GM19467 (cell line): ENCODE results near the gene TBC1D19.

Source experiments
- ATAC-seq: cut with Tn5 transposase; IDR thresholded peaks from one replicate; pipeline ENCODE4 v1.9.1; 2021; ENCODE audit warnings: mild to moderate bottlenecking, moderate library complexity; ENCODE audit not compliant: unreplicated experiment

The TBC1D19 gene

DNA sequence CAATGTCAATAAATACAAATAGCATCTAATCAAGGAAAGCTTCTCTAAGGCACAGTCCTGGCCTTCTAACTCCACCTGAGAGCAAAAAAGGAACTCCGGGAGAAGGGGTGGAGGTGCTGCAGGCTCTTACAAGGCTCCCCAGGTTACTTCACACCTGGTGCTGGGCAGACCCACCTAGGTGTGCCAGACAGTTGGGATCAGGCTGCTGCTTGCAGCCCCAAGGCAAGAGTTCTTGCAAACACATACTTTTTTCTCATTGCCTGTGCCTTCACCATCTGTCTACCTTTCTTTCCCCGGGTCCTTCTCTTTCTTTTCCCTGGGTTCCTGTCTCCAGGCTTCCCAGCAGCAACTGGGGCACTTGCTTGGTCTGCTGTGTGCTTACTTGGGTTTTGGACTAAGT lies 195.3 kb downstream of the TBC1D19 start:
- no peak for ATAC-seq

DNA sequence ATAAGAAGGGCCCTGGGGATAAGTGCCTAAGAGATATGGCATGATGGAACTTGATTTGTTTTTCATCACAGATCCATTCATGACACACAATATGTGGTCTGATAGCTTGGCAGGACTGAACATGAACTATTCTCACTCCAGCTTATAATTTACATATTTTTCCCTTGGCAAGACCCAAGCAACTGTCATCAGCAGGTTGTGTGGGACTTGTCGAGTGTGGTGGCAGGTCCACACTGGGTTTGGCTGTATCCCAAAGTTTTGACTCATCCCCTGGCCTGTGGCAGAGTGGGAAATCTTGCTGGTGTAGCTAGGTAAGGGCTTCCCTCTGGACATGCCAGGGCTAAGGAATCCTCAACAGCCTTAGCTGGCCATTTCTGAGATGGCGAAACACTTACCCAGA lies 195.8 kb downstream of the TBC1D19 start:
- no peak for ATAC-seq

DNA sequence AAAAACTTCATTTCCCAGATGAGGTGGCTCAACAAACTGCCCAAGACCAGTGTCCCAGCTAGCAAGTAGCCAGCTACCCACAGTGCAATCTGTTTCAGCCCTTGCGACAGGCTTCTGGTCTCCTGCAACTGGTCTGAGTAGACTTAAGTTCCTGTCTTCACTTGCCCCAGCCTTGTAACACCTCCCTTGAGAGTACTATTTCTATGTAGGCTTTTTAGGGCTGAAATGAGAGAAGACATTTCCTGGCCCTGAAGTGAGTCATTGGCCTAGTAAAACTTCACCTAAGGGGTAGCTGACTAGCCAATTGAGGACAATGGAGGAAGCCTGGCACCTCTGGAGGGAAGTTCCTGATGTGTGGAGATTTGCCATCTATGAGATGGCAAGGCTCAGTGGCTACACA lies 196.7 kb downstream of the TBC1D19 start:
- peak; percentile 78 for ATAC-seq

DNA sequence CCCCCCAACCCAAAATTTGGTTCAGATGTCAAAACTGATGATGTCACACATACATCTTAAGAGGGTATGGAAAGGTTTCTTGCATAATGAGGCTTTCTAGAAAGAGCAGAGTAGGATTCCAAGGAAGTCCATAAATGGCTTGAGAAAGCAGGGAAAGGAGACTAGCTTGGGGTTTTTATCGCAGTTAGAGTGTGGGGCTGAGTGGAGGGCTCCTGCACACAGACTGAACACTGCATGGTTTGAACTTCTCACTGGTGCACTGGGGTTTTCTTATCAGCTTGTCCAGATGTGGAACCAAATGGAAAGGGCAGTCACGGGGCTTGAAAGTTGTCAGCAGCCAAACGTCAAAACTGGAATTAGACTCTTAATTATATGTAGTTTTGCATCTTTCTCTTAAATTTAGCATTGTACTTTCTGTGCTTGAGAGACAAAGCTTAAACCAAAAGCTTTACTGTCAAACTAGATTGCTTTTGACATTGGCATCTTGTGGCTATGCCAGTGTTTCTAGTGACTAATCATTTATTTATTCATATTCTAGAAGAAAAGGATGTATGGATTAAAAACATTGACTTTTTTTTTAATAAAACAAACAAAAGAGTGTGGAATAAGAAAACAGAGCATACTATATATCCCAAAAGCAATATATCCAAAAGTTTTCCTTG lies 198.4 kb downstream of the TBC1D19 start:
- ATAC-seq = no peak

DNA sequence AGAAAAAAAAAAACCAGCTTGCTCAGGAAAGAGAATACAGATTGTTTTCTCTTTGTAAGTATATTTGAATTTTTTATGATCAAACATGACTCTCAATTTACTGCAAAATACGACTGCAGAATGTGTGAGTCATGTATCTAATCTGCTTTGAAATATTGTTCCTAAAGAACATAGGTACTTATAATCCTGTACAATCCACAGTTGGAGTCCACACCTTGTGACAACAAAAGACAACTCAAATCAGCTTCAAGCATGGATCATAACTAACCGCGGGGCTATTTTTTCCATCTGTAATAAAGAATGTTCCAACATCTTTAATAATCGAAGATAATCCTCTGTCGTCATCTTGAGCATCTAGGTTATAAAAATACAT lies 198.9 kb downstream of the TBC1D19 start:
- ATAC-seq = no peak

DNA sequence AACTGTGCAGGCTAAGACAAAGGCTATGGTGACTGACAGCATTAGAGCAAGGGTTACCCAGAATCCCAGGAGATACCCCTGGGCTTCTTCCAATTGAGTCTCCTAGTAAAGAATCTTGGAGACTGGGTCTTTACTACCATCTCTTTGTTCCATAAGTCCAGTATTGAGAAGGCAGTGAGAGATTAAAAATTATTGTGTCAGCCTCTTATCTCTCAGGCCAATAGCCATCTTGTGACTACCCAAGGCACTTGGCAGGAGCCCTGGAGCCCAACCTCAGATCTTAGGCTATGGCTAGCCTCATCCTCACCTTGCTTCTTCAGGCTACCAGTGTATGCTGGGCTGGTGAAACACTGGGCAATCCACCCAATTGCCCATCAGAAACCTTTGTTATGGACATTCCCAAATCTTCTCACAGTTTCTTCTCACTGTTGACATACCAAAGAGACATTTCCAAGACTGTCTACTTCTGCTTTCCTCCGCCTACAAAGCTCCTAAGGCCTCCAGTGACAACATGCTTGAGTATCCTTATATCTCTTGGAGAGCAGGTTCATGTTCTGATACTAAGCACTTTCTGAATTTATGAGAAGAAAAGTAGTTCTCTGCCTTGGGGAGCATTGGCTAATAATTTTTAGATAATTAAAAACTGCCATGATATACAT lies 200.5 kb downstream of the TBC1D19 start:
- ATAC-seq = no peak

DNA sequence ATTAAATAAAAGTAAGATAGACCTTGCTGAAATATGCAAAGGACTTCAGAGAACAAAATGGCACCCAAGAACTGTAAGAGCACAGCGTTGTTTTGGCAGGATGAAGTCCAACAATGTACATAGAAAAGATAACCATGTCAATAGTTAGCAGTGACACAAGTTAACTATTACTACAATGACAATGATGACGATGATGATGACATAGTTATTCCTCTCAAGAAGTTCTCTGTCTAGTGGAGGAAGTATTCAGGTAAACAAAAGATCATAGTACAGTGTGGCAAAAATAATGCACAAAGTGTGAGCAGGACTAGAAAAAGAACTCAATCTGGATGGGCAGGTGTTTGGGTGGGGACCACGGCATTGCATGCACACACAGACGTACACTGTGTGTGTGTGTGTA lies 201.4 kb downstream of the TBC1D19 start:
- no peak for ATAC-seq

DNA sequence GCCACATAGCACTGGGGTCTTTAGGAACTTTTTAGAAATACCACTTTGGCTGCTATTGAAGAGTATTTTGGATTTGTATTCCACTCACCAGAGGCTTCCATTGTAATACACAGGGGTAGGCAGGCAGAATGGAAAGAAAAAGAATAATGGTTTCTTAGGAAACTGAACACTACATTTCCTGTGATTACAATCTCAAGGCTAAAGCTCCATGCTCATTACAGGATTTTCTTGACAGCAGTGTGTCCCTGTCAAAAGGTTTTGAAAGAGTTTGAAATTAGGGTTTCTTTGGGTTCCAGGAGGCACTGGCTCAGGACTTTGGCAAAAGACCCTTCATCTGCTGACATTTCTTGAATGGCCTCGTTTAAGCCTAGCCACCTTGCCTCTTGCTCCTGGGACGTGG lies 201.9 kb downstream of the TBC1D19 start:
- ATAC-seq = no peak

DNA sequence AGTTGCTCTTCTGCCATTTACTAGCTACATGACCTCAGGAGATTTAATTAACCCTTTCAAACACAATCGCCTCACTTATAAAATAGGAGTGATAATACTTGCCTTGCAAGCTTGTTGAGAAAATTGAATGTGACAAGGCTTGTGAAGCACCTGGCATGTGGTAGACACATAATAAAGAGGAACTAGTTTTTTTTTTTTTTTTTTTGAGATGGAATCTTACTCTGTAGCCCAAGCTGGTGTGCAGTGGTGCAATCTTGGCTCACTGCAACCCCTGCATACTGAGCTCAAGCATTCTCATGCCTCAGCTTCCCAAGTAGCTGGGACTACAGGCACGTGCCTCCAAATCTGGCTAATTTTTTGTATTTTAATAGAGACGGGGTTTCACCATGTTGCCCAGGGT lies 203.0 kb downstream of the TBC1D19 start:
- no peak for ATAC-seq

DNA sequence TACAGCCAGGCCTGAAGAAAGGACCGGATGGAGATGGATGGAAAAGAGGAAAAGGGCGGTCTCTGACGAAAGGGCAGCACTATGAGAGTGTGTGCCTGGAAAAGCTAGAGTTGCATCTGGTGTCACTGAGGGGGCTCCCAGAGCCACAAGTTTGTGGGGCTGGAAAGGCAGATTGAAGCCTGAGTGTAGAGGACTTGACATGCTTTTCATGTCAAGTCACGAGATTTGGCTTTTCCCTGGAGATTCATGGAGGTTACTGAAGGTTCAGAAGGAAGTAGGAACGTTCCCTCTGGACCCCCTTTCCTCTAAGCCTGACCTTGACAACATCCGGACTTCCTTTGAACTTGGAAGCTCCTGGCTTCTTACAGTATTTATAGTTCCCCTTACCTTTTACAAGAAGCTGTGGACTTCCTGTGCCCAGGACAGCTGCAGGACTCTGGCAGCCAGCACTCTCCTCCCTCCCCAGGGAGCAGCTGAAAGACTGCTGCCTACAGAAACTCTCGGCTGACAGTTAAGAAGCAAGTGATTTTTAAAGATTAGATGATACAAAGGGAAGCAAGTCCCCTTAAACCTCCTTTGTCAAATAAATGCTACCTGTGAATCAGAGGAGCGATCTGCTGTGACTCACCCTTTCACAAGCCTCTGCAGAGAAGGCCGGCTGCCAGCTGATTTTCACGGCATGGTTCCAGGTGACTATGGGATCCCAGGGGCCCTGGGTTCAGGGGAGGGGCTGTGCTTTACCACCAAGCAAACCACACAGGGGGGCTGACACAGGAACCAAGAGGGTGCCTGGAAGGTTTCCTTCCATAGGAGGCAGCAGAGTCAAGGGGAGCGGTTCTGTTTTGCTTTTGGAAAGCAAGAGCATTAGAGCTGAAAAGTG lies 203.8 kb downstream of the TBC1D19 start:
- ATAC-seq = no peak

DNA sequence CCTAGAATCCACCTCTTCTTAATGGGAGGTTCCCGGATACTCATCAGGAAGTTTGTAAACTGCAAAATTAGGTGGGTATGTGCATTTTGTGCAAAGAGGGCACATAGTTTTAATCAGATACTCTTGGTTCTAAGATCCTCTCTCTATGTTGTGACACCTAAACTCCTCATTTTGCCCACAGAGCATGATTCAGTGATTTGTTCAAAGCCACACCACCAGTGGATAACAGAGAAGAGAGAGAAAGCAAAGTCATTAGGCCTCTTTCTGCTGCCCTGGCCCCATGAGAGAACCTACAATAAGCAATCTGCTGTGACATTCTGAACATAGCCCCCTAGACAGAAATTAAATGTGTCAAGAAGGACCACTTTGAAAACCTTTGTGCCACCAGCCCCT lies 204.5 kb downstream of the TBC1D19 start:
- ATAC-seq = no peak

DNA sequence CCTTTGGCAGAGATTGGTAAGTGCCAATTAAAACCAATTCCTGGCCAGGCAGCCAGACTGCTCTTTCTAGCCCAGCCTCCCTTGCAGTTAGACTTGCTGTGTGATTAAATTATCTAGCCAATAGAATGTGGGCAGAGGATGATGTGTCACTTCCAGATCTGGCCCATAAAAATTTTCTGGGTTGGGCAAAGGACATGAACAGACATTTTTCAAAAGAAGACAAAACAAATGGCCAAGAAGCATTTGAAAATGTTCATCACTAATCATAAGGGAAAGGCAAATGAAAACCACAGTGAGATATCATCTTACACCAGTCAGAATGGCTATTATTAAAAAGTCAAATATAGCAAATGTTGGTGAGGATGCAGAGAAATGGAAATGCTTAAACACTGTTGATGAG lies 205.3 kb downstream of the TBC1D19 start:
- no peak for ATAC-seq

DNA sequence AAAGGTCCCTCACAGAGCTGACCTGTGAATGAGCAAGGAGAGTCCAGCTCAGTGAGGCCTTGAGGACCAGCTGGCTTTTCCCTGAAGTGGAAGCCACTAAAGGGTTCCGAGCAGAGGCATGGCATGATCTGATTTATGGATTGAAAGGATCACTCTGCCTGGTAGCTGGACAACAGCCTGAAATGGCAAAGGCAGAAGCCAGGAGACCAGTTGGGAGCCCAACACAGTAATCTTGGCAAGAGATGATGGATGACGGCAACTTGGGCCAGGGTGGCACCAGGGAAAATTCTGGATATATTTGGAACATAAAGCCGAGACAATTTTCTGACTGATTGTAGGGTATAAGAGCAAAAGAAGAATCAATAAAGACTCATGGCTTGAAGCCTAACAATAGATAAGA lies 207.5 kb downstream of the TBC1D19 start:
- no peak for ATAC-seq

DNA sequence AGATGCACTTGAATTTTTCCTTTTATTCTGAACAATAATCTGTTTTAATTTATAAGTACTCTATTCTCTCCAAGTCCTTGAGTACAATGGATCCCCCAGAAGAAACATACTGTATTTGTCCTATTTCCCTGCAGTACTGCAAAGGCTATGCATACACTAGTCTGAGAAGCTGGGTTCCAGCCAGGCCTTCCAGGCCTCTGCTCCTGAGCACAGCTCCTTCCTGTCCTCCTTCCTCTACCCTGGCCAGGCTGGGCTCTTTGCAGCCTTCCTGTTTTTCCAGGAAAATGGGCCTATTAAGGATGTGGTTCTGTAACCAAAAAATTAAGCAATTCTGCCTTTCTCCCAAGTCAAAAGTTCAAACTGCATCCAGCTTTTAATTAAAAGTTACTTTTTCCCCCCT lies 208.8 kb downstream of the TBC1D19 start:
- no peak for ATAC-seq

DNA sequence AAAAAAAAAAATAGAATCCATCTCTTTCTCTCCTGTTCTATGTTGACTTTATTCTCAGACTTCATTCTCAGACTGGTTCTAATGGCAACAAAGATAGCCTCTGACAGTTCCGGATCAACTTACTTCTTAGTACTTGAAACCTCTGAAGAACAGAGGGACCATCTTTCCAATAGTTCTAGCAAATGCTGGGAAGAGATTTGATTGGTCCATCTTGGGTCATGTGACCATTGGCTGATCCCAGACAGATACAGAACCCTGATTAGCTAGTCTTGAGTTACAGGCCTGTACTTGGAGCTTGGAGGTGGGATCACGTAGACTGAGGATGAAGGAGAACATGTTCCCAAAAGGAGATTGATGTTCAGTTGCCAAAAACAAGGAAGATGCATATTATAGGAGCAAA lies 209.9 kb downstream of the TBC1D19 start:
- ATAC-seq = no peak

DNA sequence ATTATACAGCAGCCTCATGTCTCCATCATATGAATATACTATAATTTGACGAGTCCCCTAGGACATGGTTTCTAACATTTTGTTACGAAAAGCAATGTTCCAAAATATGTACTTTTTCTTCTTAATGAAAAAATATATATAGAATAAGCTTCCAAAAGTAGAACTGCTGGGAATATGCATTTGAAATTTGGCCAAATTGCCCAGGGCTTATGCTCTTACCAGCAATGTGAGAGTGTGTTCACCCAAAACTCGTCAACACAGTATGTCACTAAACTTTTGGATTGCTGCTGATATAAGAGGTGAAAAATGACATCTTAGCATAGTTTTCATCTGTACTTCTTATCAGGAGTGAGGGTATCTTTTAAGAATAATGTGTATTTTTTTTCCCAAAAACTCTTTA lies 212.2 kb downstream of the TBC1D19 start:
- ATAC-seq = no peak

DNA sequence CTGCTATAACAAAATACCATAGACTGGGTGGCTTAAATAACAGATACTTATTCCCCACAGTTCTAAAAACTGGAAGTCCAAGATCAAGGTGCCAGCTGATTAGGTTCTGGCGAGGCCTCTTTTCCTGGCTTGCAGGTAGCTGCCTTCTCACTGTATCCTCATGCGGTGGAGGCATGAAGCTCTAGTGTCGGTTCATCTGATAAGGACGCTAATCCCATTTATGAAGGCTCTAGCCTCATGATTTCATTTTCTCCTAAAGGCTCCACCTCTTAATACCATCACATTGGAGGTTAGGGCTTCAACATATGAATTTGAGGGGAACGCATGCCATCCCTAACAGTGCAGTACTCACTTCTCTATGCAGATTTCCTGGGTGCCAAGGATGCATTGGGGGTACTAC lies 218.9 kb downstream of the TBC1D19 start:
- ATAC-seq = no peak

DNA sequence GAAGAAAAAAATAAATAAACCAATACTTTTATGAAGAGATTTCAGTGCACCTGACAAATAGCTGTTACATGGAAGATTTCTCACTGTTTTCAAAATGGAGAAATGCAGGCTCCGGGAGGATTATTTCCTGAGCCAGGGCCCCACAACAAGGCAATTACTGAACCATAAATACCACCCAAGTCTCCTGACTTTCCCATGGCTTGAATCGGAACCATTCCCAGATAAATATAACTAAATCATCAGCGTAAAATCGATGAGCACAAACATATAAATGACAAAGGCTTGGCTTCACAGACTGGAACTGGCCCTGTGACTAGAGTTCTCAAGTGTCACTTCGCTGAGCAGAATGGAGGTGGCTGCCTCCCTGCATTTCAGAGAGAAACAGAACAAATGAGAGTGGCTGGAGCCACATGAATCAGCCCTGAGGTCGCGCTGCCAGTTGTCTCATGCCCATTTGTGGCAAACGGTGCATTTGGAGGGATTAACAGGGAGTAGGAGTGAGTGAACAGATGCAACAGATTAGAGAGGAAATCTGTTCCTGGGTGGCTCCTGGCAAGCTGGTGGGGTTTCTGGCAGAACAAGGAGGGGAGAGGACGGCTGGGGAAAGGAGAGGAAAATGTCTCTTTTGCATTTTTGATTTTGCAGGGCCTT lies 219.5 kb downstream of the TBC1D19 start:
- ATAC-seq = no peak

DNA sequence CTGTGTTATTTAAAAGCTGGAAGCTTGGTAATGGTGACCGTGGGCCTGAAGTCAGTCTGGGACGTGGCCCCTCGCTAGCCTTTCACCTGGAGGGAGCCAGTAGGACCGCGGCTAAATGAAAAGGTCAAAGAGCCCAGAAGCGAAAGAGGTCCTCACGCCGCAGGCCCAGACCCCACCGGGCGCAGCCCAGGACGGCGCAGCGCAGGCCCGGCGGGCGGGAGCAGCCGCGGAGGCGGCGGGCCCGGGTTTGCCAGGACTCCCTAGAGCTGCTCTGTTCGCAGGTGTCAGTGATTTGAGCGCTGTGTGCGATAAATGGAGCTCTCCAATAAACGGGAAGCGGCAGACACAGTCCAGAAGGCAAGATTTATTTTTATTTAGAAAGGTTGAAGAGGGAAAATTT lies 220.6 kb downstream of the TBC1D19 start:
- no peak for ATAC-seq

DNA sequence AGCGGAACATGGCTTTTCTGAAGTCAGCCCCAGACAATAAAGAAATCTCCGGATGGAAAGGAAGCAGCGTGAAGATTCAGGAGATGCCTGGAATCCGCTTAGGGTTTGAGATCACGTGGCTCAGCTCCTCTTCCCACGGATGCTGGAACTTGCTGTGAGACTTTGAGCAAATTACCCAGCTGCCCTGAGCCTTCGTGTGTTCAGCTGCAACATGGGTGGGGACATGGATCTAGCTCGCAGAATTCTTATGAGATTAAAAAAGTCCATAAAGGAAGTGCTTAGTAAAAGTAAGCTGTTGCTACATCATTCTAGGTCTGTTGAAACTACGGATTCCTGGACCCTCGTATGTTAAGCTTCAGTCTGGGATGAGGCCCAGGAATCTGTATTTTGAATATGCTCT lies 221.0 kb downstream of the TBC1D19 start:
- ATAC-seq = no peak
